Epidermal melanocyte (primary cell): Measurements from ENCODE around the gene ASTN2.
"Not testable (repeated sequence)": the region's sequence is repeated elsewhere in the genome, so short reads cannot be mapped to it uniquely, and the experiment has no call there.

ENCODE experiments used
- DNase-seq: peaks from one replicate; pipeline ENCODE4 v3.0.0; 2011; ENCODE audit warnings: low spot score; ENCODE audit not compliant: insufficient read length

ASTN2 gene

GRCh38 chr9:116928289-116928688 is 486.6 kb downstream of the ASTN2 start:
- DNase-seq: no peak

- no peak for DNase-seq
Measured at GRCh38 chr9:116927726-116928125, 487.1 kb downstream of the ASTN2 start.

DNA sequence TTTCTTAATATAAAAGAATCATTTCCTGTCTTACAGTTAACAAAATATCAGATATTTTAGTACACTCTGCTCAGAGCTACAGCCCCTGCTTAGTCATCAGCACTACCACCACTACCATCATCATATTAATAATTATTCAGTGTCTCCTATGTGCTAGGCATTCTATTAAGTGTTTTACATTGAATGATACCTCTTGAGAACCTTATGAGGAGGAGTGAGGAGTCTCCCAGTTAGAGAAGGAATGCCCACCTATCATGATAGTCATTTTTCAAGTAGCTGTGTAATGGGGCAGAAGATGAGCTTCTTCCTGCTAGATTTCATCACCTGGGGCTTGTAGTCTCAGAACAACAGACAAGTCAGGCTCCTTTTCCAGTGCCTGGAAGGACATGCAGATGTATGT is 489.7 kb downstream of the ASTN2 start:
- DNase-seq: no peak

DNA sequence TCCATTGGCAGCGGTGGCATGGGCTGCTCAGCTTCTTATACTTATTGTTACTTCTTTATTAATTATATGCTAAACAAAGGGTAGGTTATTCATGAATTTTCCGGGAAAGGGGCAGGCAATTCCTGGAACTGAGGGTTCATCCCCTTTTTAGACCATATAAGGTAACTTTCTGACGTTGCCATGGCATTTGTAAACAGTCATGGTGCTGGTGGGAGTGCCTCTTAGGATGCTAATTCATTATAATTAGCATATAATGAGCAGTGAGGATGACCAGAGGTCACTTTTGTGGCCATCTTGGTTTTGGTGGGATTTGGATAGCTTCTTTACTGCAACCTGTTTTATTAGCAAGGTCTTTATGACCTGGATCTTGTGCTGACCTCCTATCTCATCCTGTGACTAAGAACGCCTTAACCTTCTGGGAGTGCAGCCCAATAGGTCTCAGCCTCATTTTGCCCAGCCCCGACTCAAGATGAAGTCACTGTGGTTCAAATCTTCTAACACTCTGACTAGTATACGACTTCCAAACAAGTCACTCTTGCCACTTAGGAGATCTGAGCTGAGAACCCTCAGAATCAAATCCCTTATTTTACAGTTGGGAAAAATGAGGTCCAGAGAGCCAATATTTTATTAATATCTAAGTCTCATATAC is 490.3 kb downstream of the ASTN2 start:
- no peak for DNase-seq

GRCh38 chr9:116917895-116918508 is 496.9 kb downstream of the ASTN2 start:
- not testable (repeated sequence) for DNase-seq

DNA sequence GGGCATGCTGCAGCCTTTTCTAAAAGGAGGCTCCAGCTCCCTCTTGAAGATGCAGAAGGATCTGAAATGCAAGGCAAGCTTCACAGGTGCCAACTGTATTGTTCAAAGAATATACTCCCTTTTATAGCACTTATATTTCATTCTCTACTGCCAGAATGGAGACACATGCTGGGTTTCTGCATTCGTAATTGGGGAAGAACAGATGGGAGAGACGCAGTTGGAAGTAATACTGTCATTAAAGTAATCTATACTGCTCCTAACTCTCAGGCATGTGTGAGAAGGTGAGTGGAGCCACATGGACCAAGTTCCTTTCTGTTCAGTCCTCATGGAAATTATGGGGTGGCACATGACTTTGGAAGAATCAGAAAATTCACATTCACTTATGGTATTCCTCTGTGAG is 501.3 kb downstream of the ASTN2 start:
- no peak for DNase-seq

DNA sequence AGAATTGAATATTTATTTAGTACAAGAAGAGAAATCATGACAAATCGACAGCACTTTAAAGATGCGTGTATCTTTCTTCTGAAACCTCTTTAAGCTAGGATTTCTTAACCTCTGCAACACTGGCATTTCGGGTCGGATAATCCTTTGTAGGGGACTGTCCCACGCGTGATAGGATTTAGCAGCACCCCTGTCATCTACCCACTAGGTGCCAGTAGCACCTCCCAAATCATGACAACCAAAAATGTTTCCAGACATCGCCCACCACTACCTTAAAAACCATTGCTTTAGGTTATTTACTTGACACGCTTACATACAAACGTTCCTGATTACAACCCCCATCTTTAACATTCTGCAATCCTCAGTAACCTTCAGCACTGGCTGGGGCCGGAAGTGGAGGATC is 504.7 kb downstream of the ASTN2 start:
- no peak for DNase-seq

- DNase-seq: no peak
Measured at GRCh38 chr9:116907989-116908388, 506.9 kb downstream of the ASTN2 start.

- DNase-seq: no peak
Measured at GRCh38 chr9:116905171-116905588, 509.7 kb downstream of the ASTN2 start.

GRCh38 chr9:116904165-116904564 is 510.7 kb downstream of the ASTN2 start:
- no peak for DNase-seq

DNA sequence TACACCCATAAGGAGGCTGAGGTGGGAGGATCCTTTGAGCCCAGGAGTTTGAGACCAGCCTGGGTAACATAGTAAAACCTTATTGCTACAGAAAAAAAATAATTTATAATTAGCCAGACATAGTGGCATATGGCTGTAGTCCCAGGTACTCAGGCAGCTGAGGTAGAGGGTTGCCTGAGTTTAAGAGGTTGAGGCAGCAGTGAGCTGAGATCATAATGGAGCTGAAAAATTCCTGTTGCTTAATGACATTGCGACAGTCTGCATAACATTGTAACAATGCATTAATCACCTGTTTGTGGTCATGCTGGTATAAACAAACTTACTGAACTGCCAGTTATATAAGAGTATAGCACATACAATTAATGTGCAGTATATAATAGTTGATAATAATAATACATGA is 513.6 kb downstream of the ASTN2 start:
- DNase-seq: no peak

DNA sequence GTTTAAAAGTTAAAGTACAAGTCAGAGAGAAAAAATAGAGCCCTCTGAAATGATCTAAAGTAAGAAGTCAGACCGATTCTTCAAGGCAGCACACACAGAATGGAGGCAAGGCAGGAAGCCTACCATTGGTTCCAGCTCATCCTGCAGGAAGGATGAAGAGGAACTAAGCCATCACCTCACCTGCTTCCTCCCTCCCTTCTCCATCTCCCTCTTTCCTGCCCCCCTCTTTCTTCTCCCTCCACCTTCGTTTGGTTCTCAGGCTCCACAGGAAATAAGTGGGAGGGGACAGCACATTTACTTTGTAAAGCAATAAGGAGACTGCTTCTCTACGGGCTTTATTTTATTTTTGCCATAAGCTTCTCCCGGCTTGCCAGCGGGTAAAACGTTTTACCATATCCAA is 514.3 kb downstream of the ASTN2 start:
- DNase-seq: no peak

GRCh38 chr9:116900007-116900367 is 514.9 kb downstream of the ASTN2 start:
- no peak for DNase-seq

GRCh38 chr9:116899337-116900006 is 515.4 kb downstream of the ASTN2 start:
- DNase-seq: no peak

DNA sequence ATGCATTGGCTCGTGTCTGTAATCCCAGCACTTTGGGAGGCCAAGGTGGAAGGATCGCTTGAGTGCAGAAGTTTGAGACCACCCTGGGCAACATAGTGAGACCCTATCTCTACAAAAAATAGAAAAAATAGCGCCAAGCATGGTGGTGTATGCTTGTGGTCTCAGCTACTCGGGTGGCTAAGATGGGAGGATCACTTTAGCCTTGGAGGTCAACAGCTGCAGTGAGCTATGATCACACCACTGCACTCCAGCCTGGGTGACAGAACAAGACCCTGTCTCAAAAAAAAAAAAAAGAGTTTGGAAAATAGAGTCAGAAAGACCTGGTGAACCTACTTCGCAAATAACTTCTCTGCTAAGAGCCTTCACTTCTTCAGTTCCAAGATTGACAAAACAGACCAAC is 516.7 kb downstream of the ASTN2 start:
- not testable (repeated sequence) for DNase-seq

GRCh38 chr9:116897201-116897600 is 517.7 kb downstream of the ASTN2 start:
- no peak for DNase-seq

GRCh38 chr9:116895961-116896360 is 518.9 kb downstream of the ASTN2 start:
- no peak for DNase-seq

DNA sequence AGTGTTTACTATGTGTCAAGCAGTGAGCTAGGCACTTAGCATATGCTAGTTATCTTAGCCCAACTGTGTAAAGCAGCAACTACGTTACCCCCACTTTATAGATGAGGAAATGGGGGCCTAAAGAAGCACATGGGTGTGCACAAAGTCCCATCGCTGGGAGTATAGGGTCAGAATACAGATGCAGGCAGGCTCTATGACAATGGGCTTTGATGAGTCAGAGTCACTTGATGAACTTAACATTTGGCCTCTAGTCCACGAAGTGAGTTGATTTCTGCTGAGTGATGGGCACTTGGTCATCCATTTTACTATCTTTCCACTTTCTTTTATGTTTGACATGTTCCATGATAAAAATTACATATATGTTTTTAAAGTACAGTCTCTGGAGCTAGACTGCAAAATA is 523.4 kb downstream of the ASTN2 start:
- no peak for DNase-seq

- DNase-seq: not testable (repeated sequence)
Measured at GRCh38 chr9:116888476-116888875, 526.4 kb downstream of the ASTN2 start.

DNA sequence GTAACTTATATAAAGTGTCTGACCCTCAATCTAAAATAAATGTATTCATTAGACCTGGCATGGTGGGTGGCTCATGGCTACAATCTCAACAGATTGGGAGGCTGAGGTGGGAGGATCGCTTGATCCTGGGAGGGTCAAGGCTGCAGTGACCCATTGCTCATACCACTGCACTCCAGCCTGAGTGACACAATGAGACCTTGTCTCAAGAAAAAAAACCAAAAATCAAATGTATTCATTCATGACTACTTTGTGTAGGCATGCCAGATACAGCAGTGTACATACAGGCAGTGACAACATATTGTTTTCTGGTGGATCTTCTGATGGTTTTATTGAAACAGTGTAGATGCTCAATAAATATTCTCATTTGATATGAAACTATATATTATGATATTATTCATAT is 526.8 kb downstream of the ASTN2 start:
- no peak for DNase-seq

GRCh38 chr9:116883676-116884075 is 531.2 kb downstream of the ASTN2 start:
- DNase-seq: no peak

DNA sequence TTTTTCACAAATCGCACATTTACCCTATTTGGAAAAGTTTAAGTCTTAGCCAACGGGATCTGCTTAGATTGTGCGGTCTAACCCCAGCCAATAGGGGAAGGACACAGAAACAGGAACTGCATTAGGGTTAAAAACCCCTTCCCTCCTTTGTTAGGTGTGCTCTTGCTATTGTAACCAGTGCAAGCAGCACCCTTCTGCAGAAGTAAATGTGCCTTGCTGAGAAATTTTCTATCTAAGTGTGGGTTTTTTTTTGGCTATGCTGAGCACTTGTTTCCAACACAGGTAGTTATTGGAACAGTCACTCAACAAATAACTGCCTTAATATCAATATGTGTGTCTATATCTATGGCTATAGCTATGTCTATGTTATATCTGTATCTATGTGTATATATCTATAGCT is 537.8 kb downstream of the ASTN2 start:
- DNase-seq: no peak

GRCh38 chr9:116875576-116875975 is 539.3 kb downstream of the ASTN2 start:
- no peak for DNase-seq
